HG03469 (cell line): ENCODE measurements around the gene OR2B2.

Experiments used
- ATAC-seq: cut with Tn5 transposase; IDR thresholded peaks from one replicate; pipeline ENCODE4 v1.9.1; 2021; ENCODE audit warnings: mild to moderate bottlenecking, moderate library complexity, moderate number of reproducible peaks; ENCODE audit not compliant: unreplicated experiment

The OR2B2 gene

GRCh38 chr6:27867945-27868300 lies 44.3 kb downstream of the OR2B2 start:
- no peak for ATAC-seq

- no peak for ATAC-seq
Observed at GRCh38 chr6:27867051-27867944, 44.9 kb downstream of the OR2B2 start.

- no peak for ATAC-seq
Observed at GRCh38 chr6:27866357-27867050, 45.7 kb downstream of the OR2B2 start.

DNA sequence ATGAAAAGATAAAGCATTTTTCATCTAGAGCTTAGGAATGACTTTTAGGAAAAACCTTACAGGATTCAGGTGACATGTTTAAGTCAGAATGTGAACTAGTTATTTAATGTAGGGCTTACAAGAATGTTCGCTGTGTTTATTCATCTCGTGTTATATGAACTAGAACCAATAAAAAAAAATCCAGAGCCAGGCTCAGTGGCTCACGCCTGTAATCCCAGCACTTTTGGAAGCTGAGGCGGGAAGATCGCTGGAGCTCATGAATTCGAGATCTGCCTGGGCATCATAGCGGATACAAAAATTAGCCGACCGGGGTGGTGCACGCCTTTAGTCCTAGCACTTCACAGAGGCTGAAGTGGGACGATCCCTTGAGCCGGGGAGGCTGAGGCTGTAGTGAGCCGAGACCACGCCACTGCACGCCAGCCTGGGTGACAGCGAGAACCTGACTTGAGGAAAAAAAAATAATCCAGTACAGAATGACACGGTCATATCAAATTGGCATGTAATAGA lies 46.3 kb downstream of the OR2B2 start:
- no peak for ATAC-seq

DNA sequence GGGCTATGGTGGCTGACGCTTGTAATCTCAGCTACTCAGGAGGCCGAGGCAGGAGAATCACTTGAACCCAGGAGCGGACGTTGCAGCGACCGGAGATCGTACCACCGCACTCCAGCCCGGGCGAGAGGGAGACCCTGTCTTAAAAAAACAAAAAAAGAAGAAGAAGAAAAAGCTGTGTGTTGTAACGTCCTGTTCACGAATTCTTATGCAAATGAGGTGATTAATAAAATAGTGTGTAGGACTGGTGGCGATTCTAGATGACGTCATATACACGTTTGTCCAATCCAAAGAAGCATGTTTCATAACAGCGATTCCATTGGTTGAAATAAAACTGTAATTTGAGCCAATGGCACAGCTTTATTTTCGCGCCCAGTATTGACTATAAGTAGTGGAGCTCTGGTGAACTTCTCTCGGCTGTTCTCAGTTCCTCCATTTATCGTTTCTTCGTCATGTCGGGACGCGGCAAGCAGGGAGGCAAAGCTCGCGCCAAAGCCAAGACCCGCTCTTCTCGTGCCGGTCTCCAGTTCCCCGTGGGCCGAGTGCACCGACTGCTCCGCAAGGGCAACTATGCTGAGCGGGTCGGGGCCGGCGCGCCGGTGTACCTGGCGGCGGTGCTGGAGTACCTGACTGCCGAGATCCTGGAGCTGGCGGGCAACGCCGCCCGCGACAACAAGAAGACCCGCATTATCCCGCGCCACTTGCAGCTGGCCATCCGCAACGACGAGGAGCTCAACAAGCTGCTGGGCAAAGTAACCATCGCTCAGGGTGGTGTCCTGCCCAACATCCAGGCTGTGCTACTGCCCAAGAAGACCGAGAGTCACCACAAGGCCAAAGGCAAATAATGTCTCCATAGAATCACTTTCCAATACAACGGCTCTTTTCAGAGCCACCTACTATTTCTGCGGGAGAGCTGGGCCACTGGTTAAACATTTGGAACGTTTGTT lies 47.0 kb downstream of the OR2B2 start:
- ATAC-seq, result peak; percentile 33

- no peak for ATAC-seq
Observed at GRCh38 chr6:27863962-27864905, 48.0 kb downstream of the OR2B2 start.

- ATAC-seq, result no peak
Observed at GRCh38 chr6:27862396-27863066, 49.7 kb downstream of the OR2B2 start.

GRCh38 chr6:27861861-27862260 lies 50.3 kb downstream of the OR2B2 start:
- no peak for ATAC-seq

DNA sequence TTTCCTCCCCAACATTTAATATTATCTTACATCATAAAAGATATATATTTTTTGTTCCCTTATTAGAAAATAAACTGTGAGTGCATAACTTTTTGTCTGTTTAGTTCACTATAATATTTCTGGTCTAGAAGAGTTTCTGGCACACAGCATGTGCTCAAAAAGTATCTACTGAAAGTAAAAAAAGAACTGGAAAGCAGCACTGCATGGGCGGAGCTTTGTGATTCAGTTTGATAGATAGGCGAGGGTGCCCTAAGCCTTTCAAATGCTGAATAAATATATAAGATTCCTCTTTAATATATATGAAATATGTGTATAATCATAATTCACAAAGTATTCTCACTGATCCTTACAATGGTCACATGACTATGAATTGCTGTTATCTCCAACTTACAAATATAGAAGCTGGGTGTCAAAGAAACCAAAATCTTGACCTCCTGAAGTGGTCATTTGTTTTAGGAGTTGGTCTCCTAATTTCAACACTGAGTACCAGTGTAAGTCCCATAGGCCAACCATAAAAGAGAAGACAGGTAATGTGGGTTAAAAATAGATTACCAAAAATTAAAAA lies 50.8 kb downstream of the OR2B2 start:
- no peak for ATAC-seq
